Activated T-cell treated with anti-CD3 and anti-CD28 coated beads, Interleukin-2, amount 50 U/mL, for 48 hours (primary cell): ENCODE data around the gene FUCA1.
"Not testable (repeated sequence)": the region's sequence is repeated elsewhere in the genome, so short reads cannot be mapped to it uniquely, and the experiment has no call there.

Experiments
- DNase-seq, 2 experiments: peaks; one replicate each; pipeline ENCODE4 v3.0.0-alpha.2; 2020

FUCA1 gene

DNA sequence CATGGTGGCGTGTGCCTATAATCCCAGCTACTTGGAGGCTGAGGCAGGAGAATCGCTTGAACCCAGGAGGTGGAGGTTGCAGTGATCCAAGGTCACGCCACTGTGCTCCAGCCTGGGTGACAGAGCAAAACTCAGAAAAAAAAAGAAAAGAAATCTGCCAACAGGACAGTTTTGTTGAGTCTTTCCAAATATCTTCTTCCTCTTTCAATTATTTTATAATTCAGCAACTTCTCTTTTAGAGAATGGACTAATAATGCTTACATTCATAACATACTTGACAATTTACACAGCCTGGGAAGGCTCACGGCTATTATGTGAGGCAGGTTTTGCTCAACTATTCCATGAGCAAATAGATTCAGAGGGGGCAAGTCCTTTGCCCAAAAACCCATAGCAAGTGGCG, 27.0 kb upstream of the FUCA1 start:
- DNase-seq: no peak

DNA sequence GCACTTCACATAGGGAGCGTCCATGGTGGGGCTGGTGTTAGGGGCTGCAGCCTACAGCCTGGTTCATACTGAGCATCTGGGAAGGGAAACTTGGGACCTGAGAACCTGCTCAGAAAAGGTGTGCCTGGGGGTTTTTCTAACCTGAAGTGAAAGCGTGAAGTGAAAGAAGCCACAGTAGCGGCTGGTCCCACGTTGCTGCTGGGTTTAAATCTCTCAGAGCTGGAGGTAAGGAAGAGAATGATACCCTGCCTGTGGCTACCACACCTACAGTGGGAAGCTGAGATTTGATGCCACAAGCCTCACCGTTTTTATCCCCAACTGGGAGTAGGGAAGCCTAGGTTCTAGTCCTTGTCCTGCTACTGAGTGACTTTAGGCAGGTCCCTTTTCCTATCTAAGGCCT, 21.0 kb upstream of the FUCA1 start:
- no peak for DNase-seq

DNA sequence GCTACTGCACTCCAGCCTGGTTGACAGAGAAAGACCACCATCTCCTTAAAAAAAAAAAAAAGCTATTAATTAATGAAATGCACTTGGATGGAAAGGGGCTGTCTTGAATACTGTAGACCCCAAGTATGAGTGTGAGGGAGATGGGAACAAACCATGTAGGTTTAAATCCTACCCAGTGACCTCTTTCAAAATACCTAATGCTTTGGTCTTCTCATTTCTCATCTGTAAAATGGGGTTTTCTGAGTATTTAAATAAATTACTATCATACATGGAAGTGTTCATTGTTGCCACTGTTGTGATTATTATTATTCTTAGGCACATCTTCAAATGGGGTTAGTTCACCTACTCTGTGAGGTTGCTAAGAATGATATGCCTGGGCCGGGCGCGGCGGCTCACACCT, 17.1 kb upstream of the FUCA1 start:
- DNase-seq: no peak

DNA sequence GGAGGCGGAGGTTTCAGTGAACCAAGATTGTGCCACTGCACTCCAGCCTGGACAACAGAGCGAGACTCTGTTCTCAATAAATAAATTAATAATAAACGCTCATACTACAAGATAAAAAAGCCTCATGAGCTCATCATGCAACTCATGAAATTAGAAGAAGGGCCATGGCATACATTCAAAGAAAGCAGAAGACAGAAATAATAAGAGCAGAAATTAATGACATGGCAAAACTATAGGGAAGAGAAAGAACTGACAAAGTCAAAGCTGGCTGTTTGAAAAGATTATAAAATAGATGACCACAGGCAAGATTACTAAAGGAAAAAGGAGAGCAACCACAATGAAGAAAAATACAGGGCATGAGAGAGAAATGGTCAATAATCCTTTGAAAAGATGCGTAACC, 14.7 kb upstream of the FUCA1 start:
- no peak for DNase-seq

DNA sequence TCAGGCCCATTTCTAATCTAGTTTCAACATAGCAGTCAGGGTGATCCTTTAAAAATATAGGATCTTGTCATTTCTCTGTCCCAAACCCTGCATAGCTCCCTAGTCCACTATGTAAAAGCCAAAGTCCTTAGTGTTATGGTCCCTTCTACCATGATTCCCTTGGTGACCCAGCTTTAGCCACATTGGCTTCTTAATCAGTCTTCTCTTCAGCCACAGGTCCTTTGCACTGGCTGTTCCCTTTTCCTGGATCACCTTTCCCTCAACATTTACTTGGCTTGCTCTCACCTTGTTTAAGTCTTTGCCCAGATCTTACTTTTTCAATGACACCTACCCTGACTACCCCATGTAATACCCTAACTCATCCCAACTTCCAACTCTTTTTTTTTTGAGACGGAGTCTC, 11.7 kb upstream of the FUCA1 start:
- DNase-seq: no peak

DNA sequence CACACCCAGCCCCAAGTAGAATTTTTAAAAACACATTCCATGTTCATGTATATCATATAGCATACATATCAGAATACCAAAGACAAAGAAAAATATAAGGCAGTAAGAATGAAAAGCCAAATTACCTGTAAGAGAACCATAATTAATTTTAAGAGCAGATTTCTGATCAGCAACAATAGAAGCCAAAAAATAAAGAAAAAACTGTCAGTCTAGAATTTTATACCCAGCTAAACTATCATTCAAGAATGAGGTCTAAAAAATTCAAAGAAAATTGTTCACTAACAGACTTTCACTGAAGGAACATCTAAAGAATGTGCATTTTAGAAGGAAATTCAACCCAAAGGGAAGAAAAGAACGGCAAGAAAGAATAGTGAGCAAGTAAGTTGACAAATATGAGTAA, 10.6 kb upstream of the FUCA1 start:
- DNase-seq: no peak

DNA sequence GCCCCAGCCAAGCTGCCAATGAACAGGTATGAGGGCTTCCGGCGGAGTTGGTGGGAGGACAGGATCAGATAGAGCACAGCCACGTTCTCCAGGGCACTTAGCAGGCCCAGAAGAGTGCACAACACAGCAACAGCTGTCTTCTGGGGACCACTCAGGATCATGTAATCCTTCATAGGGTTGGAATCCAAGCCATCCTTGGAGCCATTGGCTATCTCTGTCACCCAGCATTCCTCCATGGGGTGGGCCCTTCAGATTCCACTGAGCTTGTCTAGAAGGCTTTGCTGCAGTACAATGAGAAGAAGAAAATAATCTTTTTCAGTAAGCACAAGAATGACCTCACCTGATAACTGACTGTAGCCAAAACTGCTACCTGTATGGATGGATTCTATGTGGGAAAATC, 7.3 kb upstream of the FUCA1 start:
- DNase-seq: no peak

DNA sequence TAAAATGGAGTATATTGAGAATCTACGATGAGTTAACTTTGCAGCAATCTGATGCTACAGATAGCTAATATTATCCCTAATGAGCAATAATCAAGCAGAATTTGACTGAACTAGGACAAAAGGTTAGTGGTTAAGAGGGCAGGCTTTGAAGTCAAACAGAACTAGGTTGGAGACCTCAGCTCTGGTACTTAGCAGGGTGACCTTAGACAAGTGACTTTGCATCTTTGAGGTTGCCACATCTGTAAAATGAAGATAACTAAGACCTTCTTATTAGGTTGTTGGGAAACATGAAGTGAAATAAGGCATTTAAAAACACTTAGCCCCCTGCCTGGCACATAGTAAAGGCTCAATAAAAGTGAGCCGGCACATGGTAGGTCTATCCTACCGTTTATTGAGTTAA, 4.3 kb upstream of the FUCA1 start:
- no peak for DNase-seq

DNA sequence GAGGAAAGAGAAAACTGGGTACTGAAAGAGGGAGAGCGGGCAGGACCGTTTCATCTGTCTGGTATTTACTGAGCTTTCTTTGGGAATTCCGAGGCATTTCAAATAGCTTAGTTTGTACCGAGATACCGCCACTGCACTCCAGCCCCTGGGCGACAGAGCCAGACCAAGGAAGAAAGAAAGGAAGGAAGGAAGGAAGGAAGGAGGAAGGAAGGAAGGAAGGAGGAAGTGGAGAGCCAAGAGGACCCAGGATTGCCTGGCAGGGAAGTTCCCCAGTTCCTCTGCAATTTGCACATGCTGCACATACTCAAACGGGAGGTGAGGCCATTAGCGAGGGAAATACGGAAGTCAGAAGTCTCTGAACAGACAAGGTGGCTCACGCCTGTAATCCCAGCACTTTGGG, 961 bp upstream of the FUCA1 start:
- DNase-seq: no peak

DNA sequence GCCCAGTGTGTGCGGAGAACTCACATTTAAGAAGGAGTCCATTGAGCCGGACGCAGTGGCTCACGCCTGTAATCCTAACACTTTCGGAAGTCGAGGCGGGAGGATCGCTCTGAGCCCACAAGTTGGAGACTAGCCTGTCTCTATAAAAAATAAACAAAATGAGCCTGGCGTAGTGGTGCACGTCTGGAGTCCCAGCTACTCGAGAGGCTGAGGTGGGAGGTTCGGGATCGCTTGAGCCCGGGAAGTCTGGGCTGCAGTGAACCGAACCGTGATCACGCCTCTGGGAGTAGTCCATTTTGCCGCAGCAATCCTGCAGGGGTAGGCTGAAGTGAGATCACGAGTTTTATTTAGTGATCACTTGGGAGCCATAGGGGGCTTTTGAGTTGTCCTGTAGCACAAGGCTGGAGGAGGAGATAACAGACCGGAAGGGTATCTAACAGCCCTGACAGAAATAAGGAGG, 497 bp upstream of the FUCA1 start:
- DNase-seq: no peak

DNA sequence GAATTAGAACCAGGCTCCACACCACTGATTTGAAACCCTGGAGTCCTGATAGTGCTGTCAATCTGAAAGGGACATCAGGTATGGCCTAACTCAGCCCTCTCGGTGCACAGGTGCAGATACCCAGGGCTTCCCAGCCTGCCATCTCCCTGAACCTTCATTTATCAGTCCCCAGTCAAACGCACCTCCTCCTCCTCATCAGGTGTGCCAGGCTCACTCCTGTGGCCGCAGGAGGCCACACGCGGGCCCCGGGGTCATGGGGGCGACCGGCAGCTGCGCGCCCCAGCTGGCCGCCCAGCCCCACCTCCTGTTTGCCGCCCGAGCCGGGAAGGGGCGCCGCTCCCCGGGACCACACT, 572 bp downstream of the FUCA1 start:
- no peak for DNase-seq

DNA sequence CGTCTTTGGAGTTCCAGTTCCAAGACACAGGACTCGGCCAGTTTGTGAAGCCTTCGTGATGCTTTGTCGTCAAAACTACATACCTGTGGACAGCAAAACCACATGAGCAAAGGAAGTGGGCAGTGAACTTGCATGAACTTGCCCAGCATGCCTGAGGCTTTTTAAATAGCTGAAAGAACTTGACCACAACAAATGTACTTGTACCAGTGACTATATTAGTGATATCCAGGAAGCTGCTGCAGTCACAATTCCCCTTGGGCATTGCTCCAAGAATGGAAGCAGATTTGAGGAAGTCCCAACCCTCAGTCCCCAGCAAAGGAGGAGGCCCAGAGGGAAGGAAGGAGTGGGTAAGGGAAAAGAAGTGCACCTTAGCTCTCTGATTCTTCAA, 2.6 kb downstream of the FUCA1 start:
- DNase-seq: no peak

DNA sequence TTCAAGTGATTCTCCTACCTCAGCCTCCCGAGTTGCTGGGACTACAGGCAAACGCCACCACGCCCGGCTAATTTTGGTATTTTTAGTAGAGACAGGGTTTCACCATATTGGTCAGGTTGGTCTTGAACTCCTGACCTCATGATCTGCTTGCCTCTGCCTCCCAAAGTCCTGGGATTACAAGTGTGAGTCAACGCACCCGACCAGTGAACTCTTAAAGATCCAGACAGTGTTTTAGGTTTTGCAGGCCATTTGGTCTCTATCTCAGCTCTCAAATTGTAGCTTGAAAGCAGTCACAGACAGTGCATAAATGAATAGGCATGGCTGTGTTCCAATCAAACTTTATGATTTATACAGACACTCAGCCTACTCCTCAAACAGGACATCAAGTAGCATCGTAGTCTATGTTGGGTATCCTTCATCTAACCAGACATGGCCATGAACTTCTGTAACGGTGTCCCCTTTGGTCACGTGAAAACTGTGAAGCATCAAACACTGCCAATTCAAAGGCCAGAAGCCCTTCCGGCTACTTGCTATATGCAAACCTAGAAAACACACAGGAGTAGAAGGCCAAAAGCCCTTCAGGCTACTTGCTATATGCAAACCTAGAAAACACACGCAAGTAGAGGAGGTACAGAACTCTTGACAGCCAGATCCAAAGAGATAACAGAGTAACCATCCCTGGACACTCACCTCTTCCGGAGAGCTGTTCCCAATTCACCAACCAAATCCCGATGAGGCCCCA, 3.1 kb downstream of the FUCA1 start:
- no peak for DNase-seq

DNA sequence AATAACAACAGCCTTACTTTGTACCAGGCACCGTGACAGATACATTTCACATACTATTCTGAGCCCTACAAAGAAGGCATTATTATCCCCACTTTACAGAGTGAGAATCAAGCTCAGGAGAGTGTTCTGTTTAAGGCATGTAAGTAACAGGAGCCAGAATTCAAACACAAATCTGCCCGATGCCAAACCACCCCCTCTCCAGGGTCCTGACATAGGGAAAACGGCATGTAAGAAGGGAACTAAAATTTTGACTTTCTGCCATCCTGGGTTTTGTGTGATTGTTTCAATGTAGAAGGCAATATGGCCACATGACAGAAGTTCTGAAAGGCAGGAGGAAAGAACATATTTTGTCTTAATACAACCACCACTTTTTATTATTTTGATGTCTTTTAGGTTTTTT, 5.5 kb downstream of the FUCA1 start:
- no peak for DNase-seq

DNA sequence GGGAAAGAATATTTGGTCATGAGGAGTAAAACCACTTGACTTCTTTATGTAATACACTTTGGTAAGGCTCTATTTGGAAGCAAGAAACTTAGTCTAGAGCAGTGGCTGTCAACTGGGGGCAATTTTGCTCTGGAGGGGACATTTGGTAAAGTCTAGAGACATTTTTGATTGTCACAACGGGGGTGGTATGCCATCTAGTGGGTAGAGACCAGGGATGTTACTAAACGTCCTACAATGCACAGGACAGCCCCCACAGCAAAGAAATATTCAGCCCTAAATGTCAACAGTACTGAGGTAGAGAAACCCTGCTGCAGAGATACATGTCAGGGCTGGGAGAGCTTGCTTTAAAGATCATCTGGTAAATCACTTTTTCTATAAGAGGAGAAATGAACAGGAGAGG, 13.5 kb downstream of the FUCA1 start:
- DNase-seq: no peak

DNA sequence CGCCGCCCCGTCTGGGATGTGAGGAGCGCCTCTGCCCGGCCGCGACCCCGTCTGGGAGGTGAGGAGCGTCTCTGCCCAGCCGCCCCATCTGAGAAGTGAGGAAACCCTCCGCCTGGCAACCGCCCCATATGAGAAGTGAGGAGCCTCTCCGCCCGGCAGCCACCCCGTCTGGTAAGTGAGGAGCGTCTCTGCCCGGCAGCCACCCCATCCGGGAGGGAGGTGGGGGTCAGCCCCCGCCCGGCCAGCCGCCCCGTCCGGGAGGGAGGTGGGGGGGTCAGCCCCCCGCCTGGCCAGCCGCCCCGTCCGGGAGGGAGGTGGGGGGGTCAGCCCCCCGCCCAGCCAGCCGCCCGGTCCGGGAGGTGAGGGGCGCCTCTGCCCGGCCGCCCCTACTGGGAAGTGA, 15.0 kb downstream of the FUCA1 start:
- DNase-seq: not testable (repeated sequence)

DNA sequence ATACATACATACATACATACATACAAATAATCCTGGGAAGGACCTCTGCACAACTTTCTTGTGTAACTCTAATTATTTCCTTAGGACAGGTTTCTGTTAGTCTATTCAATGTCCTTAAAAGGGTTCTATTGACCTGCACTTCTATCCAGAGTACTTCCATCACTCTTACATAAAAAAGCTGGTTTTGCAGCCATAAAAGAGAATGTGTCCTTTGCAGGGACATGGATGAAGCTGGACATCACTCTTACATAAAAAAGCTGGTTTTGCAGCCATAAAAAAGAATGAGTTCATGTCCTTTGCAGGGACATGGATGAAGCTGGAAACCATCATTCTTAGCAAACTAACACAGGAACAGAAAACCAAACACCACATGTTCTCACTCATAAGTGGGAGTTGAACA, 16.7 kb downstream of the FUCA1 start:
- DNase-seq: not testable (repeated sequence)

DNA sequence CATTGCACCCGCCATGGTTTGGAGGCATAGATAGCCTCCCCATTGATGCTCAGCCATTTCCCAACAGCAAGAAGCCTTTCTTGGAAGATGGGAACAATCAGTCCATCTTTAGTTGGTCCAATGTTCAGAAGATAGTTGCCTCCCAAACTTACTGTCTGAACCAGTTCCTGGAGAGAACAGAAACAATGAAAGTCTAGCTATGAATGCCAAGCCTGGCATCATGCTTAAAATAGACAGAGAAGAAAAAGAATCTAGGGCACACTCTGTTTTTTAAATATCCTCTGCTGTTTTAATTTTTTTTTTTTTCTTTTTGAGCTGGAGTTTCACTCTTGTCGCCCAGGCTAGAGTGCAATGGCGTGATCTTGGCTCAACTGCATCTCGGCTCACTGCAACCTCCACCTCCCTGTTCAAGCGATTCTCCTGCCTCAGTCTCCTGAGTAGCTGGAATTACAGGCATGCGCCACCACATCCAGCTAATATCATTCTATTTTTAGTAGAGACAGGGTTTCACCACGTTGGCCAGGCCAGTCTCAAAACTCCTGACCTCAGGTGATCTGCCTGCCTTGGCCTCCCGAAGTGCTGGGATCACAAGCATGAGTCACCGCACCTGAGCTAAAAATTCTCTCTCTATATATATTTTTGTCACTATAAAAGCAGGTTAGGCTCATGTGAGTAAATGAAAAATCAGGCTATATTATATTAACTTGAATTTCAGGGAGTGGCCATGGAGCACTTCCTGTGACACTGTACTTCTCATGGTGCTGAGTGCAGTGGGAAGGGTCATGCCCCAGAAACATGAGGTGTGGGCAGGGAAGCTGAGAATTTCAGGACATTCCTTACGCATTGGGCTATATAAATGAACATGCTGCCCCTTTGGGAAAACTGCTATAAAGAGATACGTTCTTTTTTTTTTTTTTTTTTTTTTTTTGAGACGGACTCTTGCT, 19.1 kb downstream of the FUCA1 start:
- DNase-seq: no peak

DNA sequence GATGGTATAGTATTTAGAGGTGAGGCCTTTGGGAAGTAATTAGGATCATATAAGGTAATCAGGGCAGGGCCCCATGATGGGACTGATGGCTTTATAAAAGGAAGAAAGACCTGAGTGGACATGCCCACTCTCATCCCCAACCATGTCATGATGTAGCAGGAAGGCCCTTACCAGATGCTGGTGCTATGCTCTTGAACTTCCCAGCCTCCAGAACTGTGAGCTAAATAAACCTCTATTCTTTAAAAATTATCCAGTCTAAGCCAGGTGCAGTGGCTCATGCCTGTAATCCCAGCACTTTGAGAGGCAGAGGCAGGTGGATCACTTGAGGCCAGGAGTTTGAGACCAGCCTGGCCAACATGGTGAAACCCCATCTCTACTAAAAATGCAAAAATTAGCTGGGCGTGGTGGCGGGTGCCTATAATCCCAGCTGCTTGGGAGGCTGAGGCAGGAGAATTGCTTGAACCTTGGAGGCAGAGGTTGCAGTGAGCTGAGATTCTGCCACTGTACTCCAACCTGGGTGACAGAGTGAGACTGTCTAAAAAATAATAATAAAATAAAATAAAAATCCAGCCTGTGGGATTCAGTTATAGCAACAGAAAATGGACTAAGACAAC, 20.5 kb downstream of the FUCA1 start:
- not testable (repeated sequence) for DNase-seq

DNA sequence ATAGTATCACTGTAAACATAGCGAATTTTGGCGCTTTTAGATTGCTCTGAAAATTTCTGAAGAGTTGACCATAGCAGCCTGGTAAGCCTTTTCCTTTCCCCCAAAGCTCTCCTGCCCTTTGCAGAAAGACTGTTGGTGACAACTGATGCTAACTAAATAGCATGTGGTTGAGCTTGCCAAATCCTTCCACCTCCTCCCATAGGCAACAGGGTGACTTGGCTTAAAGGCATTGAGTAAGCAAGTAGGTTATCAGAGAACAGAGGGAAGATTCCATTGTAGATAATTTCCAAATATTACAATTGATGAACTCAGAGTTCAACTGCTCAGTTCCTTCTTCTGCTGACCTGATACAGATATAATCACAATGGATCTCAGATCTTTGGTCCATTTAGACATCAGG, 22.9 kb downstream of the FUCA1 start:
- no peak for DNase-seq

DNA sequence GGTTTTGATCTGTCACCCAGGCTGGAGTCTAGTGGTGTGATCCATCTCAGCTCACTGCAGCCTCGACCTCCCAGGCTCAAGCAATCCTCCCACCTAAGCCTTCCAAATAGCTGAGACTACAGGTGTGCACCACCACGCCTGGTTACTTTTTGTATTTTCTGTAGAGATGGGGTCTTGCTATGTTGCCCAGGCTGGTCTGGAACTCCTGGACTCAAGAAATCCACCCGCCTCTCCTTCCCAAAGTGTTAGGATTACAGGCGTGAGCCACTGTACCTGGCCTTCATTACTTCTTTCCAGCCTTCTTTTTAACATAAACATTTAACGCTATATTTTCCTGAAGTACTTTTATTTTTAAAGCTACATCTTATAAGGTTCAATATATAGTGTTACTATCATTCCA, 24.4 kb downstream of the FUCA1 start:
- DNase-seq: no peak

DNA sequence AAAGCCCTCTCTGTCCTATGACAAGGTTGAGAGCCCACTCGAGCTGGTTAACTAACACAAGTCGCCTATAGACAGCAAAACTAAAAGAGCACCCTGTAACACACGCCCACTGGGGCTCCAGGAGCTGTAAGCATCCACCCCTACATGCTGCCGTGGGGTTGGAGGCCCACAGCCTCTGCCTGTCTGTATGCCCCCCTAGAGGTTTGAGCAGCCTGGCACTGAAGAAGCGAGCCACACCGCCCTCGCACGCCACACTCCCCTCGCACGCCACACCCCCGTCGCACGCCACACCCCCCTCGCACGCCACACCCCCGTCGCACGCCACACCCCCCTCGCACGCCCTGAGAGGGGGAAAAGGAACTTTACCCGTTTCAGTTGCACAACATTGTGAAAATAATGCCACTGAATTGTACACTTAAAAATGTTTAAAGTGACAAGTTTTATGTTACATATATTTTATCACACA, 29.7 kb downstream of the FUCA1 start:
- DNase-seq: peak; percentile 84 to 86

DNA sequence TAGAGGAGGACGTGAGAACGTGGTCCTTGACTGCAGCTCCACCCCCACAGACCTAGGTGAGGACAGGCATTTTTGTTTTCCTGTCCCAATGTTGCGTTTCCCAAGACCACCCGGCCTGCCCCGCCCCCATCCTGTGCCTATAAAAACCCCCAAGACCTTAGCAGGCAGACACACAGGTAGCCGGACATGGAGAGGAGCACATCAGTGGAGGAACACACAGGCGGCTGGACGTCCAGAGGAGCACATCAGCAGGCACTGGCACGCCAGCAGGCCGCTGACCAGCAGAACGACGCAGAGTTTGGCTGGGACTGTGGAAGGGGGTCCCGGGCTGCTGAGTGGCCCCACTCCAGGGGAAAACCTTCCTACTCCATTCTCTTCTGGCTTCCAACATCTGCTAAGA, 30.2 kb downstream of the FUCA1 start:
- DNase-seq: peak; percentile 23 to 24

DNA sequence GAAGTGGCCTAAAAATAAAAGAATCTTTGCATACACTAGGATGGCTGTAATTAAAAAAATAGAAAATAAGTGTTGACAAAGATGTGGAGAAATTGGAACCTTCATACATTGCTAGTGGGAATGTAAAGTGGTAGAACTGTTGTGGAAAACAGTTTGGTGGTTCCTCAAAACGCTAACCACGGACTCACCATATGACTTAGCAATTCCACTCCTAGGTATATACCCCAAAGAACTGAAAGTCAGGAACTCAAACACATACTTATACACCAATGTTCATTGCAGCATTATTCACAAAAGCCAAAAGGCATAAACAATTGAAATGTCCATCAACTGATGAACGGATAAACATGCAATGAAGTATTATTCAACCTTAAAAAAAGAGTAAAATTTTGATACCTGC, 32.1 kb downstream of the FUCA1 start:
- no peak for DNase-seq
